Ascending aorta (tissue), 2 donors: ENCODE data around the gene PPBP. TPM values are rescaled to one million over a fixed set of nuclear protein-coding genes. Genes with fewer than 3 reads are reported as not detected.
"Not testable (repeated sequence)": the region's sequence is repeated elsewhere in the genome, so short reads cannot be mapped to it uniquely, and the experiment has no call there.

Source experiments
- DNase-seq, 2 donors: peaks; one replicate each; pipeline ENCODE4 v3.0.0-alpha.2; 2019; ENCODE audit warnings: low spot score in 2 of 2
- H3K27ac ChIP-seq, 2 donors: fragments of 200-600 bp; sonication (generic); one replicate each; pipeline ENCODE4 v1.5.1; 2016 to 2017; ENCODE audit warnings: mild to moderate bottlenecking in 1 of 2
- H3K27me3 ChIP-seq: fragments of 200-600 bp; sonication (generic); one replicate; pipeline ENCODE4 v1.5.1; 2017
- H3K36me3 ChIP-seq, 2 donors: fragments of 200-600 bp; sonication (generic); one replicate each; pipeline ENCODE4 v1.5.1; 2016
- H3K4me1 ChIP-seq, 2 donors: fragments of 200-600 bp; sonication (generic); one replicate each; pipeline ENCODE4 v1.5.1; 2016 to 2017; ENCODE audit warnings: mild to moderate bottlenecking in 1 of 2
- H3K4me3 ChIP-seq, 2 donors: fragments of 200-600 bp; sonication (generic); one replicate each; pipeline ENCODE4 v1.5.1; 2016 to 2017; ENCODE audit warnings: mild to moderate bottlenecking in 1 of 2
- H3K9me3 ChIP-seq, 2 donors: fragments of 200-600 bp; sonication (generic); one replicate each; pipeline ENCODE4 v1.5.1; 2016
- intact Hi-C: fragments of 100-400 bp; cut with DNase I; formaldehyde crosslinking; loops from one replicate; pipeline ENCODE4 v1.15.1; 2023
- total RNA-seq: library from RNA; depleted of rRNA; stranded (reverse); fragments of >200 nt; gene quantifications from one replicate; pipeline ENCODE4 v1.1.0, GENCODE V29; 2016
- TF ChIP-seq, protein P1 (sequence below), 3 experiments: fragments of 200-600 bp in 2 of 3; fragments of 450-650 bp in 1 of 3; sonication (generic) in 2 of 3; IDR thresholded peaks; one replicate each; pipeline ENCODE4 v1.5.1; 2016 to 2019; ENCODE audit warnings: antibody characterized with exemption in 3 of 3, mild to moderate bottlenecking in 1 of 3, moderate library complexity in 1 of 3

PPBP gene
- total RNA-seq, 1 donor from 2014 or later, result not detected

DNA sequence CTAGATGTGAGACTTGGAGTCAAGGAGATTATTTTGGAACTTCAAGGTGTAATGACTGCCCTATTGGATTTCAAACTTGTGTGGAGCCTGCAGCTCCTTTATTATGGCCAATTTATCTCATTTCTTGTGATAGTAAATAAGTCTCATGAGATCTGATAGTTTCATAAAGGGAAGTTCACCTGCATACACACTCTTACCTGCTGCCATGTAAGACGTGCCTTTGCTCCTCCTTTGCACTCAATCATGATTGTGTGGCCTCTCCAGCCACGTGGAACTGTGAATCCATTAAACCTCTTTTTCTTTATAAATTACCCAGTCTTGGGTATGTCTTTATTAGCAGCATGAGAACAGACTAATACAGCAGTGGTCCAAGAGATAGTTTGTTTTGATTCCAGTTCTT, 25.3 kb downstream of the PPBP start:
- Histone ChIP-seq H3K4me3 (no peak overlapping the region), H3K27ac (no peak overlapping the region), H3K27me3 (no peaks in the 10 kb centered on the region), H3K9me3 (peaks cover 0 to 10% of the 10 kb centered on the region in 2 donors), H3K4me1 (no peaks in the 10 kb centered on the region), H3K36me3 (no peaks in the 10 kb centered on the region)
- TF ChIP-seq, protein P1, sequence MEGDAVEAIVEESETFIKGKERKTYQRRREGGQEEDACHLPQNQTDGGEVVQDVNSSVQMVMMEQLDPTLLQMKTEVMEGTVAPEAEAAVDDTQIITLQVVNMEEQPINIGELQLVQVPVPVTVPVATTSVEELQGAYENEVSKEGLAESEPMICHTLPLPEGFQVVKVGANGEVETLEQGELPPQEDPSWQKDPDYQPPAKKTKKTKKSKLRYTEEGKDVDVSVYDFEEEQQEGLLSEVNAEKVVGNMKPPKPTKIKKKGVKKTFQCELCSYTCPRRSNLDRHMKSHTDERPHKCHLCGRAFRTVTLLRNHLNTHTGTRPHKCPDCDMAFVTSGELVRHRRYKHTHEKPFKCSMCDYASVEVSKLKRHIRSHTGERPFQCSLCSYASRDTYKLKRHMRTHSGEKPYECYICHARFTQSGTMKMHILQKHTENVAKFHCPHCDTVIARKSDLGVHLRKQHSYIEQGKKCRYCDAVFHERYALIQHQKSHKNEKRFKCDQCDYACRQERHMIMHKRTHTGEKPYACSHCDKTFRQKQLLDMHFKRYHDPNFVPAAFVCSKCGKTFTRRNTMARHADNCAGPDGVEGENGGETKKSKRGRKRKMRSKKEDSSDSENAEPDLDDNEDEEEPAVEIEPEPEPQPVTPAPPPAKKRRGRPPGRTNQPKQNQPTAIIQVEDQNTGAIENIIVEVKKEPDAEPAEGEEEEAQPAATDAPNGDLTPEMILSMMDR (IDR thresholded peaks at IDR 0.05), result no peak
- intact Hi-C loops, result no loop called here
- no peak for DNase-seq

DNA sequence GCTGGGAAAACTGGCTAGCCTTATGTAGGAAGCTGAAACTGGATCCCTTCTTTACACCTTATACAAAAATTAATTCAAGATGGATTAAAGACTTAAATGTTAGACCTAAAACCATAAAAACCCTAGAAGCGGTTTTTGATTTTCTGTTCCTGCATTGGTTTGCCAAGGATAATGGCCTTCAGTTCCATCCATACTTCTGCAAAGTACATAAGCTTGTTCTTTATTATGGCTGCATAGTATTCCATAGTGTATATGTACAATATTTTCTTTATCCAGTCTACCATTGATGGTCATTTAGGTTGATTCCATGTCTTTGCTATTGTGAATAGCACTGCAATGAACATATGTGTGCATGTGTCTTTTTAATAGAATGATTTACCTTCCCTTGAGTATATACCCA, 28.9 kb downstream of the PPBP start:
- H3K36me3 ChIP-seq, H3K27me3 ChIP-seq, H3K4me3 ChIP-seq, H3K9me3 ChIP-seq, H3K27ac ChIP-seq, H3K4me1 ChIP-seq, DNase-seq, intact Hi-C loops: not testable (repeated sequence)

DNA sequence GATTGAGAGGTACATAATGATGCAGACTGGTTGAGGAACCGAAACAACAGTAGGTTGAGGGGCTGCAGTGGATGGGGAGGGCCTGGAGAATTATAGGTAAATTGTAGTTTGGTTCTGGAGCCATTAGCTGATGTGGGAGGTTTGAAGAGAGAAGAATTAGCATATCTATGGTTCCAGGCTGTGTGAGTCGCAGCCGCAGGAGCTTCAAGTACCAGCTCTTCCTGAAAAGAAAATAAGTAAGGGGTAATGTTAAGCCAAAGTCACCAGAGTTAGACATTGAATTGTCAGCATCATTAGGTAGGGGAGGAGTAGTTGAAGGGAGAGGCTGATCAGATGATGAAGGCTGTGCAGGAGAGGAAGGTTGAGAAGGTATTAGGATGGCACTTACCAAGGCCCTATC, 35.6 kb downstream of the PPBP start:
- H3K4me1 ChIP-seq, result no peaks in the 10 kb centered on the region
- H3K27ac ChIP-seq, result no peak overlapping the region
- H3K4me3 ChIP-seq, result no peak overlapping the region
- intact Hi-C loops, result no loop called here
- no peaks in the 10 kb centered on the region for H3K36me3 ChIP-seq
- no peak for DNase-seq
- H3K27me3 ChIP-seq, result no peaks in the 10 kb centered on the region
- TF ChIP-seq, protein P1 (IDR thresholded peaks at IDR 0.05), result no peak
- no peaks in the 10 kb centered on the region for H3K9me3 ChIP-seq

DNA sequence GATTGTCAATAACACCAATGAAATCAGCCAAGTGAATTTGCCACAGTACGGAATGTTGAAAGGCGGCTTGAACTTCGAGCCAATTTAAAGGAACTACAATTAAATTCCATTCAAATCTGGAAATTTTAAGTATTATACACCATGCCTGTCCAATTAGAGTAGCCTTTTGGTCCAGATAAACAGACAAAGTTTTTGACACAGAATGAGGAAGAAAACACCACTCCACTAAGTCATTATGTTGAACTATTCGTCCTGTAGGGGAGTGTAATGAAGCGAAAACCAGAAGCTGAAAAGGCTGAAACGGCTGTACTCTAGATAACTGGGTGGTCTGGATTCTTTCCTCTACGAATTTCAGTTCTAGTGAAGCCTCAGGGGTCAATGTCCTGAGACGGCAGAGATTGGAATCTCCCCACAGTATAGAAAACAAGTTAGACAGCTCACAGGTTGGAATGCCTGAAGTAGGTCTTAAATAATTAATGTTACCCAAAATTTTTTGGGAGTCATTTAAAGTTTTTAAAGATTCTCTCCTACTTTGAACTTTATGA, 37.5 kb downstream of the PPBP start:
- H3K27ac ChIP-seq, DNase-seq, H3K27me3 ChIP-seq, H3K9me3 ChIP-seq, H3K36me3 ChIP-seq, H3K4me1 ChIP-seq, H3K4me3 ChIP-seq, intact Hi-C loops: not testable (repeated sequence)

DNA sequence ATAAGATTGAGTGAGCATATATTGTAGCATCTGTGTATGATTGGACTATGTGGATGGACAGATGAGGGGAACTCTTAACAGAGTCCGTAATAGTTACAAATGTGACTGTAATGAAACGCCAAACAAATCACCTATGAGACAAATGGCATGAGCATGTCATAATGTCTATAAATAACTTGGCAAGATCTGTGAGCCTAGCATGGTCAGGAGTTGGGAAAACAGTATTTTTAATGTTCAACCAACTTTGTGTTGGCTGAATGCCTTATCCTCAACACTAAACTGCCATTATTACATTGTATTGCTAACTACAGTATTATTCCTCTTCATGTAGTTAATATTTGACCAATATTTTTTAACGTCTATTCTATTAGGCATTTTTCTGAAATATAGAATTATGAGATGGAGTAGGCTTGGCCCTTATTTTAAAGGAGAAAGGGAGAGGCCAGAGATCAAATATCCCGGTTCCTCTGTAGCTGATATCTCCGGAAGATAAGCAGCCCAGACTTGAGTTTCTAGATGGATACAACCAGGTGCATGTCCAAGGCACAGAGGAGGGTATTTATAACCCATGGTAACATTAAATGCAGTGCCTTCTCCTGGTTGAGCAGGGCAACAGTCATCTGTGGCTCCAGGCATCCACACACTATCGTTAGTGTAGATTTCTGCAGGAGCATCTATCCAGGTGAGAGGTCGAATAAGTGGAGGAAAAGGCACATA, 38.8 kb downstream of the PPBP start:
- intact Hi-C loops, result no loop called here
- Histone ChIP-seq H3K27me3 (peaks cover 5% of the 10 kb centered on the region), H3K9me3 (no peaks in the 10 kb centered on the region), H3K27ac (no peak overlapping the region), H3K4me3 (no peak overlapping the region), H3K36me3 (no peaks in the 10 kb centered on the region), H3K4me1 (peaks cover 0 to under 1% of the 10 kb centered on the region in 2 donors)
- no peak for DNase-seq
- TF ChIP-seq, protein P1 (IDR thresholded peaks at IDR 0.05), result no peak

DNA sequence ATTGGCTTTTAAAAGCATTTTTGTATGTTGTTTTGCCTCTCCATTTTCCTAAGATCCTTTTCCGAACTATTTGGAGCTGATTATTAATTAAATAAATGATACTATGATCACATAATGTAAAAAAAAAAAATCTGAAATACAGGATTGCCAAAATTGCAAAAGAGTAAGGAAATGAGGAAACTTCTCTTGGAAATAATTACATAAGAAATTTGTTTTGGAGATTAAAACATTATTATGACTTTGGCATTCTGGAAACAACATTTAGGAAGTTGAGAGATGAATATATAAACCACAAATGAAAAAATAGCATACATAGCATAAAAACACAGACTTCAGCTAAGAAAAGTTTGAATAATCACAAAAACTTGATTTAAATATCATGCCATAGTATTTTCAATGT, 39.7 kb downstream of the PPBP start:
- H3K9me3 ChIP-seq, result no peaks in the 10 kb centered on the region
- H3K4me1 ChIP-seq, result peaks cover 0 to 4% of the 10 kb centered on the region in 2 donors
- intact Hi-C loops, result no loop called here
- TF ChIP-seq, protein P1 (IDR thresholded peaks at IDR 0.05), result no peak
- H3K4me3 ChIP-seq, result no peak overlapping the region
- no peaks in the 10 kb centered on the region for H3K36me3 ChIP-seq
- H3K27ac ChIP-seq, result no peak overlapping the region
- peaks cover 8% of the 10 kb centered on the region for H3K27me3 ChIP-seq
- no peak for DNase-seq
